ENCODE results near the gene WDR35.

- TF ChIP-seq CTCF (IDR thresholded peaks at IDR 0.05; ENCODE audit: extremely low read depth in 1 of 2, insufficient read depth in 1 of 2, low read depth in 1 of 2, low read length in 2 of 2) (no peak), POLR2AphosphoS5 (IDR thresholded peaks at IDR 0.05; ENCODE audit: insufficient read depth, low read depth, low read length) (no peak), POLR2A (IDR thresholded peaks at IDR 0.05; ENCODE audit: low read depth, low read length) (no peak), MAX (IDR thresholded peaks at IDR 0.05; ENCODE audit: insufficient read depth, insufficient read length) (no peak), EZH2 (IDR thresholded peaks at IDR 0.05; ENCODE audit: borderline replicate concordance, low read depth, low read length, severe bottlenecking) (no peak), GATA2 (IDR thresholded peaks at IDR 0.05; ENCODE audit: insufficient read depth, insufficient read length, low read depth, low read length) (no peak), MYC (IDR thresholded peaks at IDR 0.05; ENCODE audit: low read depth, low read length) (no peak)
Measured at GRCh38 chr2:19881908-19882265, 108.0 kb downstream of the WDR35 start.
